HG02852 (cell line): ENCODE measurements around the gene NSUN6.
A peak's percentile ranks its signal among the peaks of the same experiment; 100 is the strongest.
"Not testable (repeated sequence)": the region's sequence is repeated elsewhere in the genome, so short reads cannot be mapped to it uniquely, and the experiment has no call there.

ENCODE experiments used
- ATAC-seq: cut with Tn5 transposase; IDR thresholded peaks from one replicate; pipeline ENCODE4 v1.9.1; 2021; ENCODE audit warnings: mild to moderate bottlenecking, moderate library complexity; ENCODE audit not compliant: unreplicated experiment

Gene NSUN6

DNA sequence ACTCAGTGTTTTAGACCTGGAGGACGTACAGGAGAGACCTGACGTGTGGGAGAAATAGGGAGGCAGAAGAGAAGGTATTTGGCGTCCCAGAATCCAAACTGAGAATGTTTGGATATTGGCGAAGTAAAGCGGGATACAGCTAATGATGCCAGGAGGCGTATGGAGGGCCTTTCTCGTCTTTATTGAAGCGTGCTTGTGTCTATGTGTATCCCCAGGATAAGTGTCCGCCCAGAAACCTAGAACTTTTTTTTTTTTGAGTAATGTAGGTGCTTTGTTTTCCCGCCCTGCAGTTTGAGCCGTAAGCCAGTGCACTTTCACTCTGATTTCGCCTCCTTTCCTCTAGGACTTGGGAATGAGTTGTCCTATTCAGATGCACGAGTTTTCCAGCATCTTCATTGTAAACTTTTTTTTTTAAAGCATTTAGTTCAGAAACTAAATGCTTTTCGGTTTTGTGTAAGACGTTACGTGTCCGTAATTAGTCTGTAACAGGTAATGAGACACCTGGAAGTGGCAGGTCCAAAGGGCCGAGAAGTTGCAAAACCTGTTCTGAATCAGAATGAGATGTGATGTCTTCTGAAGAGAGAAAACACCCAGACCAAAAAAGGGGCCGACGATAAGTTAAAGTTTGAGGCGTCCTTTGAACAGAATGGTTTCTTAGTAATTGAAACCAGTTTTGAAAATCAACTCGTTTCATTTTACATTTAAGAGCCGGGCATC is 8.6 kb upstream of the NSUN6 start:
- peak; percentile 23 for ATAC-seq

DNA sequence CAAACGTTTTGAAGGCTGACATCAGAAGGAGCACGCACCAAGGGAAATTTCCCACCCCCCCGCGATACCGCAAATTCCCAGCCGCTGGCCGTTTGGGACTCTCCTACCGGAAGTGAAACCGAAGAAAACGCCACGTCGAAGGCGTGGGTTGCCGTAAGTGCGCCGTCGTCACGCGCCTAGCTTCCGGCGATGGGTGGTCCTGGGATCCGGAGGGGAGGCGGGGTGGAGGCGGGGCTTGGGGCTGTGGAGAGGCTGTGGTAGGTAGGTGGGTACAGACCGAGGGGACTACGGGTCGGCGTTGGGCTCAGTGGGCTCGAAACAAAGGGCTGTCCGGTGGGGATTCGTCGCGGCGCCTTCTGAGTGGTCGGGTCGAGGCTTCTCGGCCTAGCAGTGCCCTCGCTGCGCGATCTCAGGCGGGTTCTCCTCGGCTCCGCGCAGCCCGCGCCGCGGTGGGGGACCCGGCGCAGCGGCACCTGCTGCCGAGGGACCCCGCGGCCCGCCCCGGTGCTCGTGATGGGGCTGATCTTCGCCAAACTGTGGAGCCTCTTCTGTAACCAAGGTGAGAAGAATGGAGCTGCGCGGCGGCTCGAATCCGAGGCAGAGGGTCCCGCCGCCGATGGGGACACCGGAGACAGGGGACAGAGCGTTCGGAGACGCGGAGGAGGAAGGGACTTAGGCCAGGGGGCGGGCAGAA is 7.9 kb upstream of the NSUN6 start, which contains the start of gene ARL5B:
ARL5B (plus strand) TSS at position 307 of the 694 bp plus-strand sequence; CDS start at position 514, 207 bp downstream.
- ATAC-seq = peak; percentile 85

DNA sequence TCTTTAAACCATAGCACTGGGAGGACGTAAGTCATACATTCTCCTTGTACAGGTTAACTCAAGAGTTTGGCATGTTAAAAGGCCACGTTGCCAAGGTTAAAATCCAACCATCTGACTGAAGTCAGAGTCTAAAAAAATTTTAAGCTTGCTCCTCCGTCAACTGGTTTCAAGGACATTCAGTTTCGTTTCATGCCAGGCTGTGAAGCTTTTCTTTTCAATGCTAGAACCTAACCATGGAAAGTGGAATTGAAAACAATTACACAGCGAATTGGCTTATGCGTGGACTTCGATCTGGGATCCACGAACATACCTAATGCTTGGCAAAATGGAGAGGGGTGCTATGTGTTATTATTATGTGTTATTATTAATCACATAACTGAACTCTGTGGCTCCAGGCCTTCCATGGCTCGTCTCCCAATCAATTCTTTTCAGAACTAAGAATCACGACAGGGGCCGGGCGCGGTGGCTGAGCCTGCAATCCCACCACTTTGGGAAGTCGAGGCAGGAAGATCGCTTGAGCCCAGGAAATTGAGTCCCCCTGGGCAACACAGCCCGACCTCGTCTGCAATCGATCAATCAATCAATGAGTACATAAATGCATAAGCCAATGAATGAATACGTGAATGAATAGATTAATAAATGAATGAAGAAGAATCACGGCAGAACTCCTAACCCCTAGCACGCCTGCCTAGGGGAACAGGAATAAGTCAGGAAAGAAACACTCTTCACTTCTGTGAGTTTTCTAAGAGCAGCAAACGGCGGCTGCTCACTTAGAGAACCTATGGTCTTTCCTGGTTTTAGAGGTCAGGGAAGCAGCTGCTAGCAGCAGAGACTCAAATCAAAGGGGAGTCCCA is 7.1 kb upstream of the NSUN6 start:
- ATAC-seq = peak; percentile 2

DNA sequence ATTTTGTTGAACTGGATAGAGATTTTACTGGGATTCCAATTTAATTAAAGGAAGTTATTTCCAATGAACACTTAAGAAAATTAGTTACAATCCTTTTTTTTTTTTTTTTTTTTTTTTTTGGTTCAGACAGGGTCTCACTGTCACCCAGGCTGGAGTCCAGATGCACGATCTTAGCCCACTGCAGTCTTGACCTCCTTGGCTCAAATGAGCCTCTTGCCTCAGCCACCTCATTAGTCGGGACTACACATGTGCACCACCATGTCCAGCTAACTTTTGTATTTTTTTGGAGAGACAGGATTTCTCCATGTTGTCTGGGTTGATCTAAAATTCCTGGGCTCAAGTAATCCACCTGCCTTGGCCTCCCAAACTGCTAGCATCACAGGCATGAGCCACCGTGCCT is 5.3 kb upstream of the NSUN6 start:
- no peak for ATAC-seq

DNA sequence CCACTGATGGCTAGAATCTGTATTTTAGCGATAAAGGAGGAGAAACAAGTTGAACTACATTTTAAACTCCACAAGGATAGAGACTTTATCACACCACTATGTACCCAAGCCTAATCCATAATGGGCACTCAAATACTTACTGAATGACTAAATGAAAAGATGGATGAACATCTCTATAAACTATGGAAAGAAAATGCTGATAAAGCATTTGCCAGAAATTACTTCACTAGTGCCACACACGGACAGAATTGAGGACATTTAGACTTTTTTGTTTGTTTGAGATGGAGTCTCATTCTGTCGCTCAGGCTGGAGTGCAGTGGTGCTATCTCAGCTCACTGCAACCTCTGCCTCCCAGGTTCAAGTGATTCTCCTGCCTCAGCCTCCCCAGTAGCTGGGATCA is 1.7 kb upstream of the NSUN6 start:
- no peak for ATAC-seq

DNA sequence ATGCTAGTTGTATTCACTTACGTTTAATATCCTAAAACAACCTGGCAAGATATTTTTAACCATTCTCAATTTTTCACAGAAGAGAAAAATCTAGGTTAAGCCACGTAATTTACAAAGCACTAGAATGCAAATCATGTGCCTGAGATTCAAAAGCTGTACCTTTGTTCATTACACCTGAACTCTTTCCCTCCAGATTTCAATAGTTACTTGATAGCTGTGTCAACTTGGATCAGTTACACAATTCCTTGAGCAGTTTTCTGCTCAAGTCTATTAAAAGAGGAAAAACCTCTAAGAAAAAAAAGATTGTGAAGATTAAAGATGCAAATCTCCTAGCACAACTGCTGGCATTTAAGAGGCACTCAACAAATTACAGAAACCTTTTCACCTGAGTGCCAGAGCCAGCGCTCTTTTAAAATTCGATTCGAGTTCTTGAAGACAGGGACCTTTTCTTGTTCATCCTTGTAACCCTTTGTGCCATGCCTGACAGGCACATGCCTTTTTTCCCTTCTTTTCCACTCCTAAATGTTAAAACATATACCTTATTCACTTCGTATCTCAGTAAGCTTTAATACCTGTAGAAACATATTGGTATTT is 886 bp downstream of the NSUN6 start:
- no peak for ATAC-seq

DNA sequence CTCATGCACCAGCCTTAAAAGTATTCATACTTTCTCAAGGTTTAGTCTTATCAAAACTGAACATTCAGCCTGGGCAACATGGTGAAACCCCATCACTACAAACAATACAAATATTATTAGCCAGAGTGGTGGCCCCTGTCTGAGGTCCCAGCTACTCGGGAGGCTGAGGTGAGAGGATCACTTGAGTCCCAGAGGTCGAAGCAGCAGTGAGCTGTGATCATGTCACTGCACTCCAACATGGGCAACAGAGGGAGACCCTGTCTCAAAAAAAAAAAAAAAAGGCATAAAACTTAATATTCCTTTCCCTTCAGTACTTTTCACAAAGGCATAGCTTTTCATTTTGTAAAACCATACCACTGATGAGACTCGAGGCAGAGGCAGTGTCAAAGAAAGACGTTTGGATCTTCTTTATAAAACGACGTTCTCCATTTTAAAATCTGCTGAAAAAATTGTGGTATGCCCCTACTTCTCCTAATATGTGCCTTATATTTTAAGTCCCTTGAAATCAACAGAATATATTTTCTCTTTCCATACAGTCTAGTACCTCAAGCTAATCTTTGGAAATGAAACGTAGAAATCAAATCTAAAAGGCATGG is 1.9 kb downstream of the NSUN6 start:
- ATAC-seq = no peak

DNA sequence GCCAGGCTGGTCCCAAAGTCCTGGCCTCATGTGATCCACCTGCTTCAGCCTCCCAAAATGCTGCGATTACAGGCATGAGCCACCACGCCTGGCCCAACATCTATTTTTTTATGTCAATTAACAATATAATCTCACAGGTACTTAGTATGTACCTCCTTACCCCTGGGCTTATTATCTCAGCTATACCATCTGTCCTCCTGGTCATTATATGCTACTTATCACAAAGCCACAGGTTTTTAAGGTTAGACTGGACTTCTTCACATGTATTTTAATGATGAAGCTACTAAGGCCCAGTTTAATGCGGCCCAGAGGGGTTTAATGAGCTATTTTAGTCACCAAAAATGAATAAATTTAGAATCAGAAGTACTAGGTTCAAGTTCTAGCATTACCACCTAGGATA is 3.4 kb downstream of the NSUN6 start:
- no peak for ATAC-seq

DNA sequence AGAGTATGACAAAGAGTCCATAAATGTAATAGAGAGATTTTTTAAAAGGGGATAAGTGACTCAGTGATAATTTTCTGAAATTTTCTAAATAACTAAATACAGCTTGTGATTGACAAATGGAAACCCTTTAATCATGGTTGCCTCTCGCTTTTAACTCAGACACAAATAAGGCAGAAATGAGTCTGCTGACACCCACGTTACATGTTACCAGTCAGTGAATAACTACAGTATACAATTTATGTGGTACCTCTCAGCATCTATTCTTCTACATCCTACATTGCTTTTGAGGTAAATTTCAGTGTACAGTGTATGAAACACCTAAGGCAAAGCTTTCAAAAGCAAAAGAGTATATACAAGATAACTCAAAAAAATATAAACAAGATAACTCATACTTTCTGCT is 4.2 kb downstream of the NSUN6 start:
- ATAC-seq = no peak

DNA sequence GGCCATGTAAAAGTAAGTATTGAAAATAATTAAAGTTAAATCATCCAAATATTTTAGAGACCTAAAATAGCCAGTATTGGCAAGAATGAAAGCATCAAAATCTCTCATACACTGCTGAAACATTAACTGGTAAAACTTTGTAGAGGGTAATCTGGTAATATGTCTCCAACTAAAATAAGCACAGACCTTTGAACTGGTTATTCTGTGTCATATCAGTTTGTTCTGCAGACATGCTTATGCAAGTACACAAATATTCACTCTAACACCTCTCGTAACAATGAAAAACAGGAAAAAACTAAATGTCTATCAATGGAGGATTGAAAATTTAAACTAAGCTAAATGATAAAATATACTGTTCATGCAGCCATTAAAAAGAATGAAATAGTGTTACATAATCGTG is 11.7 kb downstream of the NSUN6 start:
- not testable (repeated sequence) for ATAC-seq

DNA sequence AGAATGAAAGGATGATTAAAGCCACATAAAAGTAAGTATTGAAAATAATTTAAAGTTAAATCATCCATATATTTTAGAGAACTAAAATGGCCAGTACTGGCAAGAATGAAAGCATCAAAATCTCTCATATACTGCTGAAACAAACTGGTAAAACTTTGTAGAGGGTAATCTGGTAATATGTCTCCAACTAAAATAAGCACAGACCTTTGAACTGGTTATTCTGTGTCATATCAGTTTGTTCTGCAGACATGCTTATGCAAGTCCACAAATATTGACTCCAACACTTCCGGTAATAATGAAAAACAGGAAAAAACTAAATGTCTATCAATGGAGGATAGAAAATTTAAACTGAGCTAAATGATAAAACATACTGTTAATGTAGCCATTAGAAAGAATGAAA is 14.0 kb downstream of the NSUN6 start:
- not testable (repeated sequence) for ATAC-seq

DNA sequence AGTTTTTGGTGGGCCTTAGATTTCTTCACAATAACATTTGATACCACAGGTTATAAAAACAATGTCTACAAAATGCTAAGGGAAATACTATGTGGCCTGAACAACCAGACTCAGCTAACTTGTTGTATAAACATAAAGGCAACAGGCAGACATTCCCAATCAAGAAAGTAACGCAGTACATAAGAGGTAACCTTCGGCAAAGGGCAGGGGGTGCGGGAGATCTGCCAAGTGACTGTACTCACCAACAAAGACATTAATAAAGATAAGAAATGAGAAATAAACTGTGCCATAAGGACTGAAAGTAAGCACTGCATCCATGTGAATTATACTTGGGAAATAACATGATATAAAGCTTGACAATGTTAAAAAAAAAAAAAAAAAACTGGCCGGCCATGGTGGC is 15.4 kb downstream of the NSUN6 start:
- ATAC-seq = no peak

DNA sequence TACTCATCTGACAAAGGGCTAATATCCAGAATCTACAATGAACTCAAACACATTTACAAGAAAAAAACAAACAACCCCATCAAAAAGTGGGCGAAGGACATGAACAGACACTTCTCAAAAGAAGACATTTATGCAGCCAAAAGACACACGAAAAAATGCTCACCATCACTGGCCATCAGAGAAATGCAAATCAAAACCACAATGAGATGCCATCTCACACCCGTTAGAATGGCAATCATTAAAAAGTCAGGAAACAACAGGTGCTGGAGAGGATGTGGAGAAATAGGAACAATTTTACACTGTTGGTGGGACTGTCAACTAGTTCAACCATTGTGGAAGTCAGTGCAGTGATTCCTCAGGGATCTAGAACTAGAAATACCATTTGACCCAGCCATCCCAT is 18.9 kb downstream of the NSUN6 start:
- not testable (repeated sequence) for ATAC-seq

DNA sequence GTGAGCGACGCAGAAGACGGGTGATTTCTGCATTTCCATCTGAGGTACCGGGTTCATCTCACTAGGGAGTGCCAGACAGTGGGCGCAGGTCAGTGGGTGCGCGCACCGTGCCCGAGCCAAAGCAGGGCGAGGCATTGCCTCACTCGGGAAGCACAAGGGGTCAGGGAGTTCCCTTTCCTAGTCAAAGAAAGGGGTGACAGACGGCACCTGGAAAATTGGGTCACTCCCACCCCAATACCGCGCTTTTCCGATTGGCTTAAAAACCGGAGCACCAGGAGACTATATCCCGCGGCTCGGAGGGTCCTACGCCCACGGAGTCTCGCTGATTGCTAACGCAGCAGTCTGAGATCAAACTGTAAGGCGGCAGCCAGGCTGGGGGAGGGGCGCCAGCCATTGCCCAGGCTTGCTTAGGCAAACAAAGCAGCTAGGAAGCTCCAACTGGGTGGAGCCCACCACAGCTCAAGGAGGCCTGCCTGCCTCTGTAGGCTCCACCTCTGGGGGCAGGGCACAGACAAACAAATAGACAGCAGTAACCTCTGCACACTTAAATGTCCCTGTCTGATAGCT is 23.9 kb downstream of the NSUN6 start:
- ATAC-seq = not testable (repeated sequence)

DNA sequence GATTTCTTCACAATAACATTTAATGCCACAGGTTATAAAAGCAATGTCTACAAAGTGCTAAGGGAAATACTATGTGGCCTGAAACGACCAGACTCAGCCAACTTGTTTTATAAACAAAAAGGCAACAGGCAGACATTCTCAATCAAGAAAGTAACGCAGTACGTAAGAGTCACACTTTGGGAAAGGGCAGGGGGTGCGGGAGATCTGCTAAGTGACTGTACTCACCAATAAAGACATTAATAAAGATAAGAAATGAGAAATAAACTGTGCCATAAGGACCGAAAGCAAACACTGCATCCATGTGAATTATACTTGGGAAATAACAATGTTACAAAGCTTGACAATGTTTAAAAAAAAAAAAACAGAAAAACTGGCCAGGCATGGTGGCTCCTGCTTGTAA is 25.5 kb downstream of the NSUN6 start:
- no peak for ATAC-seq

DNA sequence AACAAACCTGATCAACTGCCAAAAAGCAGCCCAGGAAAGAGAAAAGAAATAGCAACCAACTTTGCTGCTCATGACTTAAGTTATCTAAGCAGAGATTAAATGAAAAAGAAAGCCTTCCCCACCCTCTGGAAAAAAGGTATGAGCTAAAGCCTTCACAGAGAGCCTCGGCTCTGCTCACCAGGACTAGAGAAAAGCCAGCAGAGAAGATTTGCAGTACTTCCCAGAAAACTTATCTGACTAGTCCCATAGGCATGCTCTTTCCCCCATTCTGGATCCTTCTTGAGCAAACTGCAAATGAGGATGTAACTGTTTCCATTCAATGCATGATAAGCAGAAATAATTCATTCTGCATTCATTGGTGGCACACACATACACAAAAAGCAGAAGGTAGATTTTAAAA is 27.7 kb downstream of the NSUN6 start:
- not testable (repeated sequence) for ATAC-seq

DNA sequence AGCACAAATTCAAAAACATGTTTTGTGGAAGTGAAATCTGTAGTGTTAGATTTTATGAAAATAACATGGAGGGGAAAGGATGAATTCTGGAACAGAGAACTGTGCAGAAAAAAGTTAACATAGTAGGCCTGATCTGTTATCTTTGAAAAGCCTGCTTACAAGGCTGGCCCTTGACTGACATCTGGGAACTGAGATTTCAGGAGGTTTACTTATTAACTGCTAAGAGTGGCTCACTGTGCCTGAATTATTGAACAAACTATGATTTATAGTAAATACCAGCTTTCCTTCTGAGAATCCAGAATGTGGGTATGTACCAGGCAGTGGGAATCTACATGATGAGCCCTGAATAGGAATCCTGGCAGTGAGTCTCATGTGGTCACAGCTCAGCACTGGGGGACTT is 30.5 kb downstream of the NSUN6 start:
- no peak for ATAC-seq

DNA sequence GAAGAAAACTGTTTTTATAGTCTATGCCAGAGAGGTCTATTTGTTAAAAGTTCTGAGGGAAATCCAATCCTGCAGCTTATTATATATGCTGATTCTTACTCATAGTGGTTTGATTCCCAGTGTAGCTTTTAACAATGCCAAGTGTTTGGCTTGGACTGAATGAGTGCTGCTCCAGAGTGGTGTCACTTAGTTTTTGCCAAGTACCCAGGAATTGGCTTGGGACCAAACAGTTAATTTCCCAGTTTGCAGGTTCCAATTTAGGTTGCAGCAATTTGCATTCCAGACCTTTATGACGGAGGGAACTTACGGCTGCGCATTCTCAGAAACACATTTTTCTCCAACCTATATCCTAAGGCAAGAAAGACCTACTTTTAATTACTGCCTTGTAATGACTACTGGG is 32.4 kb downstream of the NSUN6 start:
- no peak for ATAC-seq

DNA sequence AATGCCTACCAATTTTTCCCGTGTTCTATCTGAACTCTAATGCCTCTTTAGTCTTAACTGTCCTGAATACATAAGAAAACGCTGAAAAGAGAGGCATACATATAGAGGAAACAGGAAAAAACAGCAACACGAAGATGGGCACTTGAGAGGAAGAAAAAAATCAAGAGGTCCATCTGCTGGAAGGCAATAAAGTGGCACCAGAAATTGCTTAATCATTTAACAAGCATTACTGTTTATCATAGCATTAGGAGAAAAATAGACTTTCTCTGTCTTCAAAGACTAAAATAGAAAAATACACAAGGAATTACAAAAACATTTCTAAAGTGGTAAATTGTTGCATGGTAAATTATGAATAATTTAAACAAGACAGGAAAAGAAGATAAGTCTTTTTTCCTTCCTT is 35.0 kb downstream of the NSUN6 start:
- ATAC-seq = no peak

DNA sequence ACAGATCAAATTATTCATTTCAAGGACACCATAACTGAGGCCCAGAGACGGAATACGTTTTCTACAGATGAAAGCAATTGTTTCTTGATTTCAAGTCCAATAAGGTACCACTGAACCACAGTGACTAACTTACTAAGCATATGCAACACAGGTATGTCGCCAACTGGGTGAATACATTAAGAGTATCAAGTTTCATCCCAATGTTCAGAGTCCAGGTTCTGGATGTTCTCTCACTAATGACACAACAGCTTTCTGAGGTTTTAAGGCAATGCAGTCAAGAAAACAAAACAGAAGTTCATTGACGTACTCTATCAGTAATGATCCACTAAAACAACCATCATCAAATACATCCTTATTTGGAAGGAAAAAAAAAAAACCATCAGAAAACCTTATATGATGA is 35.8 kb downstream of the NSUN6 start:
- no peak for ATAC-seq

DNA sequence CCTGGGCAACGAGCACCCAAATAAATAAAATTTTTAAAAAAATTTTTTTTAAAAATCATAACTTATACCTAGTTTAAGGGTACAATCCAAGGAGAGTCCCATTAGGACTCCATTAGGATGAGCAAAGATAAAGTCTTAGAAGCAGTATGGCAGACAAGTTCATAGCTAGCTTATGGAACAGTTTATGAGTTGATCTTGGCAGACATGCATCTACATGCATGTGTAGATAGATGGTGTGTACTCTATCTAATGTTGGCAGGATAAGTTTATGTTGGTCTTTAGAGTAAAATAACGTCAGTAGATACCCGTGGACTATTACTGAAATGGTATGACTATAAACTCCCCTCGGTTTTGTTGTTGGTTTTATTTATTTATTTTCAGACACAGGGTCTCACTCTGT is 40.2 kb downstream of the NSUN6 start:
- no peak for ATAC-seq
